HEK293T (cell line): Measurements from ENCODE around the gene NPLOC4.

Experiments
- CTCF ChIA-PET: fragments of 350-600 bp; formaldehyde crosslinking; extraction: SDS; loops from one replicate; lab custom pipeline; 2021; ENCODE audit warnings: antibody characterized with exemption, inconsistent platforms; lab: Yijun Ruan, JAX
- POLR2A ChIA-PET: fragments of 350-600 bp; formaldehyde crosslinking; extraction: SDS; loops from one replicate; lab custom pipeline; 2020; ENCODE audit warnings: antibody characterized with exemption, inconsistent platforms; lab: Yijun Ruan, JAX
- DNase-seq: peaks from one replicate; pipeline ENCODE4 v3.0.0; 2012; ENCODE audit warnings: mixed read lengths; ENCODE audit errors: extremely low spot score
- ARNT ChIP-seq: fragments of 450-650 bp; IDR thresholded peaks from 2 replicates; pipeline ENCODE4 v1.6.1; 2017; ENCODE audit warnings: mild to moderate bottlenecking
- CTBP1 ChIP-seq: fragments of 450-650 bp; IDR thresholded peaks from 2 replicates; pipeline ENCODE4 v1.6.1; 2016; ENCODE audit warnings: borderline replicate concordance
- ELF4 ChIP-seq: fragments of 450-650 bp; IDR thresholded peaks from 2 replicates; pipeline ENCODE4 v1.6.1; 2017; ENCODE audit warnings: antibody characterized with exemption
- L3MBTL2 ChIP-seq: fragments of 450-650 bp; conservative IDR thresholded peaks from 2 replicates; pipeline ENCODE4 v1.6.1; 2016; ENCODE audit warnings: mild to moderate bottlenecking
- NFRKB ChIP-seq: fragments of 450-650 bp; IDR thresholded peaks from 2 replicates; pipeline ENCODE4 v1.6.1; 2016; ENCODE audit warnings: mild to moderate bottlenecking, moderate library complexity
- SUZ12 ChIP-seq: fragments of 450-650 bp; IDR thresholded peaks from 2 replicates; pipeline ENCODE4 v1.6.1; 2016; ENCODE audit warnings: mild to moderate bottlenecking

NPLOC4 gene

GRCh38 chr17:81509207-81509971 lies 127.5 kb downstream of the NPLOC4 start:
- CTCF ChIA-PET, result interaction anchor here (0.6 kb wide), 1 partner anchor 34 kb away, joined by 5 read pairs; no protein-coding TSS in a partner anchor
- no peak for DNase-seq
- POLR2A ChIA-PET, result interaction anchor here (0.7 to 2.6 kb wide), 7 partner anchors 9 to 112 kb away, joined by 3 to 16 read pairs (median 6); no protein-coding TSS in a partner anchor

GRCh38 chr17:81508639-81509206 lies 128.2 kb downstream of the NPLOC4 start:
- peak; percentile 53; the same call in 1 of the 2 replicates for TF ChIP-seq NFRKB
- TF ChIP-seq CTBP1, result no peak
- TF ChIP-seq L3MBTL2, result 0 out of 2 replicates have a peak, but pooled peaks have one; percentile 12
- TF ChIP-seq ELF4, result peak; percentile 12; the same call in 1 of the 2 replicates
- DNase-seq, result no peak
- CTCF ChIA-PET, result interaction anchor here (0.6 kb wide), 1 partner anchor 35 kb away, joined by 5 read pairs; no protein-coding TSS in a partner anchor
- POLR2A ChIA-PET, result interaction anchor here (0.7 to 2.6 kb wide), 9 partner anchors 8 to 111 kb away, joined by 3 to 16 read pairs (median 6); no protein-coding TSS in a partner anchor

More at GRCh38 chr17:81509207-81509971, 127.5 kb downstream of the NPLOC4 start:
- TF ChIP-seq ARNT (no peak), SUZ12 (no peak), L3MBTL2 (peak; percentile 16), ELF4 (no peak)
